ENCODE measurements around the gene ATP1A2.

ATP1A2 gene

GRCh38 chr1:160085686-160086455 is 29.7 kb upstream of the ATP1A2 start:
- peaks cover 52% of the 10 kb centered on the region for H3K27me3 ChIP-seq (ENCODE audit: control insufficient read depth, insufficient read depth, low read length, poor library complexity, severe bottlenecking)
- H3K36me3 ChIP-seq (ENCODE audit: control insufficient read depth, insufficient read depth, low read length): no peaks in the 10 kb centered on the region
- peaks cover 5% of the 10 kb centered on the region for H3K4me1 ChIP-seq (ENCODE audit: control insufficient read depth, insufficient read depth, low read length)
- H3K4me3 ChIP-seq (ENCODE audit: insufficient read depth, low read depth, low read length): no peak overlapping the region
- H3K9me3 ChIP-seq (ENCODE audit: control insufficient read depth, low read length): no peaks in the 10 kb centered on the region
- no peak overlapping the region for H3K27ac ChIP-seq (ENCODE audit: insufficient read depth, low read depth, low read length, poor library complexity, severe bottlenecking)
- 40 to 42% methylated on average over 19 of the region's 19 CpGs for WGBS, 2 experiments

GRCh38 chr1:160086456-160086892 is 29.1 kb upstream of the ATP1A2 start:
- Histone ChIP-seq H3K9me3 (ENCODE audit: control insufficient read depth, low read length) (no peaks in the 10 kb centered on the region), H3K36me3 (ENCODE audit: control insufficient read depth, insufficient read depth, low read length) (no peaks in the 10 kb centered on the region), H3K4me3 (ENCODE audit: insufficient read depth, low read depth, low read length) (no peak overlapping the region), H3K4me1 (ENCODE audit: control insufficient read depth, insufficient read depth, low read length) (peaks cover 5% of the 10 kb centered on the region), H3K27me3 (ENCODE audit: control insufficient read depth, insufficient read depth, low read length, poor library complexity, severe bottlenecking) (peaks cover 46% of the 10 kb centered on the region), H3K27ac (ENCODE audit: insufficient read depth, low read depth, low read length, poor library complexity, severe bottlenecking) (no peak overlapping the region)
- WGBS, 2 experiments: 88 to 92% methylated on average over 4 to 5 of the region's 5 CpGs

DNA sequence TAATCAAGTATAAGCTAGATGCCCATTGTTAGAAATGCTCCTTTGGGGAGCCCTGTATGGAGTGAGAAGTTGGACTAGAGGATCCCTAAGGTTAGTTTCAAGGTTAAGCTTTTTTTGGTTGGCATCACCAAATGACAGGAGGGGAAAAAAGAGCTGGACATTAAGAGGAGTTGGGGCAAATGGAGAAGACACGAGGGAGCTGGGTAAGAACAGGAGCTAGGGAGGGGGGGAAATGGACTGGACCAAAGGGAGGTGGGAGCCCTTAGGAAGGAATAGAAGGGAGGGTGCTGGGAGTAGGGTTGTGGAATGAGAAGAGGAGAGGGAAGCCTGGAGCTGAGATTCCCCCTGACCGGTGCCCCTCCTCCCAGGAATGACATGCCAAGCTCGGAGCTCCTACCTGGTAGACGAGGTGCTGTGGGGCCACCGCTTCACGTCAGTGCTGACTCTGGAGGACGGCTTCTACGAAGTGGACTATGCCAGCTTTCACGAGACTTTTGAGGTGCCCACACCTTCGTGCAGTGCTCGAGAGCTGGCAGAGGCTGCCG is 28.4 kb upstream of the ATP1A2 start:
- WGBS, 2 experiments: 91% methylated on average over 11 to 12 of the region's 12 CpGs
- H3K27ac ChIP-seq (ENCODE audit: insufficient read depth, low read depth, low read length, poor library complexity, severe bottlenecking): no peak overlapping the region
- peaks cover 39% of the 10 kb centered on the region for H3K27me3 ChIP-seq (ENCODE audit: control insufficient read depth, insufficient read depth, low read length, poor library complexity, severe bottlenecking)
- peaks cover 5% of the 10 kb centered on the region for H3K4me1 ChIP-seq (ENCODE audit: control insufficient read depth, insufficient read depth, low read length)
- H3K36me3 ChIP-seq (ENCODE audit: control insufficient read depth, insufficient read depth, low read length): no peaks in the 10 kb centered on the region
- no peaks in the 10 kb centered on the region for H3K9me3 ChIP-seq (ENCODE audit: control insufficient read depth, low read length)
- no peak overlapping the region for H3K4me3 ChIP-seq (ENCODE audit: insufficient read depth, low read depth, low read length)

DNA sequence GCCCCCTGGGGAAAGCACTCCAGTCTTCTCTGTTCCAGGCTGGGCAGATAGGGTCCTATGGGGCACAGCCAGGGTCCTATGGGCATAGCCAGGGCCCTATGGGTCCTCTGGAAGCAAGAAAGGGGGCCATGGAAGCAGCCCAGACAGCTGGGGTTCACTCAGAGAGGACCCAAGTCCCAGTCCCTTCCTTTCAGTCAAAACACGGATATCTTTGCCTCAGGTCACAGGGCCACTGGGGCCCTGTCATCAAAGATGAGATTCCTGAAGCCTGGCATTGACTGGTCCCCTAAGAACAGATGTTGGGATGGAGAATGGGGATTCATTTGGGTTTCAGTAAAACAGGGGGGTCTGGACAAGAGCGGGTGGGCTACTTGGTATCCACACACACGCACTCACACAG is 25.7 kb upstream of the ATP1A2 start:
- Histone ChIP-seq H3K9me3 (ENCODE audit: control insufficient read depth, low read length) (no peaks in the 10 kb centered on the region), H3K4me3 (ENCODE audit: insufficient read depth, low read depth, low read length) (no peak overlapping the region), H3K27me3 (ENCODE audit: control insufficient read depth, insufficient read depth, low read length, poor library complexity, severe bottlenecking) (peaks cover 12% of the 10 kb centered on the region), H3K27ac (ENCODE audit: insufficient read depth, low read depth, low read length, poor library complexity, severe bottlenecking) (no peak overlapping the region), H3K36me3 (ENCODE audit: control insufficient read depth, insufficient read depth, low read length) (no peaks in the 10 kb centered on the region), H3K4me1 (ENCODE audit: control insufficient read depth, insufficient read depth, low read length) (peaks cover 5% of the 10 kb centered on the region)
- WGBS, 2 experiments: 88 to 91% methylated on average over 3 of the region's 3 CpGs

GRCh38 chr1:160090760-160091159 is 24.8 kb upstream of the ATP1A2 start:
- WGBS, 2 experiments: 87 to 90% methylated on average over 4 of the region's 4 CpGs

DNA sequence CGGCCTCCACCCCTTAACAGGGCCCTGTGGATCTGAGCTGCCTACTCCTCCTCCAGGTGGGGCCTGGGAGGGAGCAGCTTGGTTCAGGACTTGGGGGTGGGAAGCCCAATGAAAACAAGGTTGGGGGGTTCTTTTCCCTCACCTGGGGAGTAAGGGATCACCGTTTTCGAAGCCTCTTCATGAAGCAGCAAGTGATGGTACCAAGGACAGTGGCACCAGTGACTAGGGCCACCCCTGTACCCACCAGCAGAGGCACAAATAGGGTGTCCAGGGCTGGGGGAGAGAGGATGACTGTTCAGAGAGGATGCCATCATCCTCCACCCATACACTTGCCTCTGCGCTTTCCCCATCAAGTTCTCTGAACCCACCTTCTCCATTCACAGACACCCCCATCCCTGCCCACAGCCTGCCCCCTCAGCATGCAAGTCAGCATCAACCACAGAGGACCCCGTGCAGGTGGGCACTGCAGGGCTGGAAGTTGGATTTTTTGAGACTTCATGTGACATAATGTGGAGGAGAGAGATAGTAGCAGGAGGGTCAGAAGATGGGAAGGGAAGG is 23.8 kb upstream of the ATP1A2 start:
- Histone ChIP-seq H3K9me3 (ENCODE audit: control insufficient read depth, low read length) (no peaks in the 10 kb centered on the region), H3K36me3 (ENCODE audit: control insufficient read depth, insufficient read depth, low read length) (no peaks in the 10 kb centered on the region), H3K4me1 (ENCODE audit: control insufficient read depth, insufficient read depth, low read length) (peaks cover 14% of the 10 kb centered on the region)

More at GRCh38 chr1:160090760-160091159, 24.8 kb upstream of the ATP1A2 start:
- peaks cover 4% of the 10 kb centered on the region for H3K27me3 ChIP-seq (ENCODE audit: control insufficient read depth, insufficient read depth, low read length, poor library complexity, severe bottlenecking)
- no peaks in the 10 kb centered on the region for H3K9me3 ChIP-seq (ENCODE audit: control insufficient read depth, low read length)
- peaks cover 10% of the 10 kb centered on the region for H3K4me1 ChIP-seq (ENCODE audit: control insufficient read depth, insufficient read depth, low read length)
- H3K4me3 ChIP-seq (ENCODE audit: insufficient read depth, low read depth, low read length): no peak overlapping the region
- H3K36me3 ChIP-seq (ENCODE audit: control insufficient read depth, insufficient read depth, low read length): no peaks in the 10 kb centered on the region
- H3K27ac ChIP-seq (ENCODE audit: insufficient read depth, low read depth, low read length, poor library complexity, severe bottlenecking): no peak overlapping the region

GRCh38 chr1:160092366-160093068 is 23.0 kb upstream of the ATP1A2 start:
- H3K27ac ChIP-seq (ENCODE audit: insufficient read depth, low read depth, low read length, poor library complexity, severe bottlenecking): no peak overlapping the region
- H3K4me1 ChIP-seq (ENCODE audit: control insufficient read depth, insufficient read depth, low read length): peaks cover 18% of the 10 kb centered on the region
- 93 to 94% methylated on average over 32 of the region's 32 CpGs for WGBS, 2 experiments
- no peaks in the 10 kb centered on the region for H3K36me3 ChIP-seq (ENCODE audit: control insufficient read depth, insufficient read depth, low read length)
- no peaks in the 10 kb centered on the region for H3K9me3 ChIP-seq (ENCODE audit: control insufficient read depth, low read length)
- H3K4me3 ChIP-seq (ENCODE audit: insufficient read depth, low read depth, low read length): no peak overlapping the region
- H3K27me3 ChIP-seq (ENCODE audit: control insufficient read depth, insufficient read depth, low read length, poor library complexity, severe bottlenecking): peaks cover 1% of the 10 kb centered on the region

More for the DNA sequence above, 23.8 kb upstream of the ATP1A2 start:
- Histone ChIP-seq H3K27me3 (ENCODE audit: control insufficient read depth, insufficient read depth, low read length, poor library complexity, severe bottlenecking) (no peaks in the 10 kb centered on the region), H3K4me3 (ENCODE audit: insufficient read depth, low read depth, low read length) (no peak overlapping the region), H3K27ac (ENCODE audit: insufficient read depth, low read depth, low read length, poor library complexity, severe bottlenecking) (no peak overlapping the region)
- 96 to 98% methylated on average over 5 of the region's 5 CpGs for whole genome bisulfite sequencing, 2 experiments

- Histone ChIP-seq H3K4me1 (ENCODE audit: control insufficient read depth, insufficient read depth, low read length) (peaks cover 23% of the 10 kb centered on the region), H3K9me3 (ENCODE audit: control insufficient read depth, low read length) (no peaks in the 10 kb centered on the region), H3K27me3 (ENCODE audit: control insufficient read depth, insufficient read depth, low read length, poor library complexity, severe bottlenecking) (peaks cover 6% of the 10 kb centered on the region), H3K36me3 (ENCODE audit: control insufficient read depth, insufficient read depth, low read length) (no peaks in the 10 kb centered on the region), H3K4me3 (ENCODE audit: insufficient read depth, low read depth, low read length) (no peak overlapping the region), H3K27ac (ENCODE audit: insufficient read depth, low read depth, low read length, poor library complexity, severe bottlenecking) (no peak overlapping the region)
- 93 to 94% methylated on average over 9 of the region's 9 CpGs for WGBS, 2 experiments
Measured at GRCh38 chr1:160093069-160093395, 22.5 kb upstream of the ATP1A2 start.

DNA sequence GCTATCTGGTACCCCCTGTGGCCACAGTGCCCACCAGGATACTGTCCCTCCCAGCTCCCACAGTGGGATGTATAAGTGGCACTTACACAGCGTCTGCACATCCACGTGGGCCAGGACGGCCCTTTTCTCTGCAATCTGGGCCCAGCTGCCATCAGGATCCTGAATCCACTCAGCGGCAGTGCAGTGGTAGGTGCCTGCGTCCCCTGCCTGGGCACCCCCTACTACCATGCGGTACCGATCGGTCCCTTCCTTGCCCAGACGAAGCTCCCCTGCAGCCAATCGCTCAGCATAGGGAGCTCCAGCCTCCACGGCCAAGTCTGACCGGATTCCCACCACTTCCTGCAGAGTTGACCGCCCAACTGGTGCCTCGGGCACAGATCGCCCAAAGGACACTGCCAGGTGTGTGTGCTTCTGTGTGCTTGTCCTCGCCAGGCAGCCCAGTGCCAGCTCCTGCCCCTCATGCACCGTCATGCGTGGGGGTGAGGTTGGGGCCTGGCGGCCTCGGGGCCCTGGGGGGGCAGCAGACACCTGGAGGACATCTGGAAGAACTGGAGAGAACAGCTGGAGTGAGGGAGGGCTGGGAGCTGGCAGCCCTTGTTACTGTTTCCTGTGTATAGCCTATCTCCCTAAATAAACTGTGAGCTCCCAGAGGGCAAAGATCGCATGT is 21.8 kb upstream of the ATP1A2 start:
- 94% methylated on average over 21 of the region's 21 CpGs for WGBS, 2 experiments
- Histone ChIP-seq H3K27ac (ENCODE audit: insufficient read depth, low read depth, low read length, poor library complexity, severe bottlenecking) (no peak overlapping the region), H3K27me3 (ENCODE audit: control insufficient read depth, insufficient read depth, low read length, poor library complexity, severe bottlenecking) (peaks cover 6% of the 10 kb centered on the region), H3K36me3 (ENCODE audit: control insufficient read depth, insufficient read depth, low read length) (no peaks in the 10 kb centered on the region), H3K4me3 (ENCODE audit: insufficient read depth, low read depth, low read length) (no peak overlapping the region), H3K9me3 (ENCODE audit: control insufficient read depth, low read length) (no peaks in the 10 kb centered on the region), H3K4me1 (ENCODE audit: control insufficient read depth, insufficient read depth, low read length) (peaks cover 23% of the 10 kb centered on the region)

DNA sequence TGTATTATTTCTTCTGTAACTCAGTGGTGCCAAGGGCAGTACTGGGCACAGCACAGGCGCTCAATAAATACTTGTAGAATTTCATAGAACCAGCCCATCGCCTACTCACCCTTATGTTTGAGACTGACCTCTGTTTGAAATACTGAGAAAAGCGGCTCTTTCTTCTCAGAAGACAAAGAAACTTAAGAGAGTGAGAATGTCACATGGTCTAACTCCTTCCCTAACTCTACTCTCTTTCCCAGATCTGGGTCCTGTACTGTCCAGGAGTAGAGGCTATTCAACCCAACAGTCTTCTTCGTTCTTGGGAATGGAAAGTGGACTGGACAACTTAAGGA is 21.3 kb upstream of the ATP1A2 start:
- 94 to 95% methylated on average over 4 of the region's 4 CpGs for WGBS, 2 experiments
- Histone ChIP-seq H3K27me3 (ENCODE audit: control insufficient read depth, insufficient read depth, low read length, poor library complexity, severe bottlenecking) (peaks cover 6% of the 10 kb centered on the region), H3K36me3 (ENCODE audit: control insufficient read depth, insufficient read depth, low read length) (no peaks in the 10 kb centered on the region), H3K4me3 (ENCODE audit: insufficient read depth, low read depth, low read length) (no peak overlapping the region), H3K9me3 (ENCODE audit: control insufficient read depth, low read length) (no peaks in the 10 kb centered on the region), H3K27ac (ENCODE audit: insufficient read depth, low read depth, low read length, poor library complexity, severe bottlenecking) (no peak overlapping the region), H3K4me1 (ENCODE audit: control insufficient read depth, insufficient read depth, low read length) (peaks cover 23% of the 10 kb centered on the region)
